ENCODE measurements around the gene SNED1. TPM values are rescaled to one million over a fixed set of nuclear protein-coding genes. Genes with fewer than 3 reads are reported as not detected.

The SNED1 gene
- polyA plus RNA-seq, 1 donor (not counting 4 experiments of a cell fraction or from before 2014, with no cell fraction given), result 0.12 TPM

DNA sequence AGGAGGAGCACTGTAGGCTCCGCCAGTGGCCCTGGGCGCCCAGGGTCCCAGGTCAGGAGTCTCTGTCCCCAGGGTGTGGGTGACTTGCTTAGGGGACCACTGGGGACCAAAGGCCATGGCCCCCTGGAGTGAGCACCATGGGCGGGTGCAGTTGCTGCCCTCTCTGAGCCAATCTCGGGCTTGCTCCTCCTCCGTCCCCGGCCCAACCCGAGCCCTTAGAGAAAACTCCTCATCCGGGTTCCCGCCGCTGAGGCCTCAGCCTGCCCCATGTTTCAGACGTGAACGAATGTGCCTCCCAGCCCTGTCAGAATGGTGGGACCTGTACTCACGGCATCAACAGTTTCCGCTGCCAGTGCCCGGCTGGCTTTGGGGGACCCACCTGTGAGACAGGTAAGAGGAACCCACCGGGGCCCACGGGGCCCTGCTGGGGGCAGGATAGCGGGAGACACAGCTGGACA lies 38.6 kb downstream of the SNED1 start:
- TF ChIP-seq, protein P1, sequence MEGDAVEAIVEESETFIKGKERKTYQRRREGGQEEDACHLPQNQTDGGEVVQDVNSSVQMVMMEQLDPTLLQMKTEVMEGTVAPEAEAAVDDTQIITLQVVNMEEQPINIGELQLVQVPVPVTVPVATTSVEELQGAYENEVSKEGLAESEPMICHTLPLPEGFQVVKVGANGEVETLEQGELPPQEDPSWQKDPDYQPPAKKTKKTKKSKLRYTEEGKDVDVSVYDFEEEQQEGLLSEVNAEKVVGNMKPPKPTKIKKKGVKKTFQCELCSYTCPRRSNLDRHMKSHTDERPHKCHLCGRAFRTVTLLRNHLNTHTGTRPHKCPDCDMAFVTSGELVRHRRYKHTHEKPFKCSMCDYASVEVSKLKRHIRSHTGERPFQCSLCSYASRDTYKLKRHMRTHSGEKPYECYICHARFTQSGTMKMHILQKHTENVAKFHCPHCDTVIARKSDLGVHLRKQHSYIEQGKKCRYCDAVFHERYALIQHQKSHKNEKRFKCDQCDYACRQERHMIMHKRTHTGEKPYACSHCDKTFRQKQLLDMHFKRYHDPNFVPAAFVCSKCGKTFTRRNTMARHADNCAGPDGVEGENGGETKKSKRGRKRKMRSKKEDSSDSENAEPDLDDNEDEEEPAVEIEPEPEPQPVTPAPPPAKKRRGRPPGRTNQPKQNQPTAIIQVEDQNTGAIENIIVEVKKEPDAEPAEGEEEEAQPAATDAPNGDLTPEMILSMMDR (optimal IDR thresholded peaks at IDR 0.05 in 1 of 3, IDR thresholded peaks at IDR 0.05 in 1 of 3, conservative IDR thresholded peaks at IDR 0.05 in 1 of 3; ENCODE audit: extremely low read depth in 1 of 3, insufficient read depth in 2 of 3, low read length in 3 of 3), result no peak
- TF ChIP-seq EZH2 (IDR thresholded peaks at IDR 0.05; ENCODE audit: low read length), result peak; percentile 8

DNA sequence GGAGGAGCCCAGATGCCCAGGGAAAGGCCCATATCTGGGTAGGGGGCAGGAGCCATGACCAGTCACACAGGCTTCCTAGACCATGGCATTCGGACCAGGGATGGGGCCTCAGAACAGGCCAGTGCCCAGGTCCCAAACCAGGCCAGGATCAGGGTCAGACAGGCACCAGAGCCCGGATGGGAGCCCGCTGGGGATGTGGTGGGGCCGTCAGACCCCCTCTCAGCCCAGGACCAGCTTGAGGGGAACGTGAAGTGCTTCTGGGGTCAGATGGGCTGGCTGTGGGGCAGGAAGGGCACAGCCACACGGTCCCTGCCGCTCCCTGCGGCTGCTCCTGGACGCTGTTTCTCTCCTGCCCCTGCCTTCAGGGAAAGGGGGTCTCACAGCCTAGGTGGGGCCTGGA lies 39.1 kb downstream of the SNED1 start:
- H3K4me3 ChIP-seq (ENCODE audit: control insufficient read depth in 2 of 3, extremely low read depth in 1 of 3, insufficient read depth in 2 of 3, low read depth in 1 of 3, low read length in 3 of 3), result no peak overlapping the region
- no peaks in the 10 kb centered on the region for H3K9me3 ChIP-seq (ENCODE audit: control insufficient read depth, low read depth, low read length)
- no peak for DNase-seq (ENCODE audit: low read depth, low spot score)
- no peak overlapping the region for H3K27ac ChIP-seq (ENCODE audit: control insufficient read depth, insufficient read depth, low read length)
- H3K4me1 ChIP-seq (ENCODE audit: control insufficient read depth, extremely low read depth, insufficient read depth, low read length), result peaks cover 8% of the 10 kb centered on the region
- no peak overlapping the region for H3K9ac ChIP-seq (ENCODE audit: control insufficient read depth, extremely low read depth, insufficient read depth, low read length)
- peaks cover 40% of the 10 kb centered on the region for H3K27me3 ChIP-seq (ENCODE audit: control insufficient read depth, extremely low read depth, insufficient read depth, low read length)
- TF ChIP-seq, protein P1 (optimal IDR thresholded peaks at IDR 0.05 in 1 of 3, IDR thresholded peaks at IDR 0.05 in 1 of 3, conservative IDR thresholded peaks at IDR 0.05 in 1 of 3; ENCODE audit: extremely low read depth in 1 of 3, insufficient read depth in 2 of 3, low read length in 3 of 3), result no peak
- no peak for TF ChIP-seq EZH2 (IDR thresholded peaks at IDR 0.05; ENCODE audit: low read length)
- no peak overlapping the region for H3K4me2 ChIP-seq (ENCODE audit: control insufficient read depth, extremely low read depth, insufficient read depth, low read depth, low read length)
- H3K9me1 ChIP-seq (ENCODE audit: control insufficient read depth, extremely low read depth, insufficient read depth, low read length), result no peaks in the 10 kb centered on the region
- dilution Hi-C loops (cut with MboI; ENCODE audit: extremely low pct_ligation_motif_present, low sequenced_read_pairs), result no loop called here
- no peaks in the 10 kb centered on the region for H3K79me2 ChIP-seq (ENCODE audit: control insufficient read depth, insufficient read depth, low read length)
- H3K36me3 ChIP-seq (ENCODE audit: control insufficient read depth in 2 of 2, extremely low read depth in 1 of 2, insufficient read depth in 2 of 2, low read length in 2 of 2), result no peaks in the 10 kb centered on the region
- no peak for FAIRE-seq
- no peak overlapping the region for H2AFZ ChIP-seq (ENCODE audit: control insufficient read depth, low read length)
- H4K20me1 ChIP-seq (ENCODE audit: control insufficient read depth, extremely low read depth, insufficient read depth, low read length), result no peaks in the 10 kb centered on the region

More for the DNA sequence above, 38.6 kb downstream of the SNED1 start:
- Histone ChIP-seq H3K9me1 (ENCODE audit: control insufficient read depth, extremely low read depth, insufficient read depth, low read length) (no peaks in the 10 kb centered on the region), H3K4me2 (ENCODE audit: control insufficient read depth, extremely low read depth, insufficient read depth, low read depth, low read length) (peak overlapping the region; percentile 78), H3K27me3 (ENCODE audit: control insufficient read depth, extremely low read depth, insufficient read depth, low read length) (peaks cover 40% of the 10 kb centered on the region), H3K9ac (ENCODE audit: control insufficient read depth, extremely low read depth, insufficient read depth, low read length) (no peak overlapping the region), H3K27ac (ENCODE audit: control insufficient read depth, insufficient read depth, low read length) (no peak overlapping the region), H3K4me3 (ENCODE audit: control insufficient read depth in 2 of 3, extremely low read depth in 1 of 3, insufficient read depth in 2 of 3, low read depth in 1 of 3, low read length in 3 of 3) (peak overlapping the region in 2 of 3 experiments; percentile 53 to 61), H3K9me3 (ENCODE audit: control insufficient read depth, low read depth, low read length) (no peaks in the 10 kb centered on the region), H3K36me3 (ENCODE audit: control insufficient read depth in 2 of 2, extremely low read depth in 1 of 2, insufficient read depth in 2 of 2, low read length in 2 of 2) (no peaks in the 10 kb centered on the region), H3K4me1 (ENCODE audit: control insufficient read depth, extremely low read depth, insufficient read depth, low read length) (peaks cover 8% of the 10 kb centered on the region), H3K79me2 (ENCODE audit: control insufficient read depth, insufficient read depth, low read length) (no peaks in the 10 kb centered on the region), H4K20me1 (ENCODE audit: control insufficient read depth, extremely low read depth, insufficient read depth, low read length) (no peaks in the 10 kb centered on the region), H2AFZ (ENCODE audit: control insufficient read depth, low read length) (no peak overlapping the region)
- DNase-seq (ENCODE audit: low read depth, low spot score), result no peak
- FAIRE-seq, result no peak
- dilution Hi-C loops (cut with MboI; ENCODE audit: extremely low pct_ligation_motif_present, low sequenced_read_pairs), result no loop called here
